CD4-positive, alpha-beta T cell treated with Interferon gamma for 1 hour (primary cell): Measurements from ENCODE around the gene ASGR1.

Experiments
- DNase-seq: peaks from one replicate; pipeline ENCODE4 v3.0.0-alpha.2; 2020

The ASGR1 gene

GRCh38 chr17:7215652-7216180 is 36.5 kb upstream of the ASGR1 start:
- no peak for DNase-seq

- DNase-seq = no peak
Measured at GRCh38 chr17:7215136-7215638, 36.0 kb upstream of the ASGR1 start.

- peak; percentile 99 for DNase-seq
Measured at GRCh38 chr17:7214300-7215135, 35.3 kb upstream of the ASGR1 start.

- DNase-seq = peak; percentile 89
Measured at GRCh38 chr17:7213895-7214299, 34.7 kb upstream of the ASGR1 start.

GRCh38 chr17:7211491-7212273 is 32.5 kb upstream of the ASGR1 start:
- no peak for DNase-seq

- DNase-seq = no peak
Measured at GRCh38 chr17:7208754-7209460, 29.7 kb upstream of the ASGR1 start.

- DNase-seq = no peak
Measured at GRCh38 chr17:7208027-7208571, 28.9 kb upstream of the ASGR1 start.

GRCh38 chr17:7207120-7208001 is 28.2 kb upstream of the ASGR1 start:
- no peak for DNase-seq

GRCh38 chr17:7205561-7205960 is 26.4 kb upstream of the ASGR1 start:
- no peak for DNase-seq

- DNase-seq = peak; percentile 99
Measured at GRCh38 chr17:7204828-7205461, 25.8 kb upstream of the ASGR1 start.

GRCh38 chr17:7204336-7204735 is 25.2 kb upstream of the ASGR1 start:
- DNase-seq = no peak

GRCh38 chr17:7203391-7203790 is 24.2 kb upstream of the ASGR1 start:
- DNase-seq = no peak

GRCh38 chr17:7196651-7197401 is 17.7 kb upstream of the ASGR1 start:
- no peak for DNase-seq

GRCh38 chr17:7195971-7196370 is 16.8 kb upstream of the ASGR1 start:
- DNase-seq = no peak

- DNase-seq = no peak
Measured at GRCh38 chr17:7192271-7192937, 13.2 kb upstream of the ASGR1 start.

- no peak for DNase-seq
Measured at GRCh38 chr17:7191571-7192270, 12.6 kb upstream of the ASGR1 start.

GRCh38 chr17:7191069-7191468 is 11.9 kb upstream of the ASGR1 start:
- no peak for DNase-seq

- DNase-seq = no peak
Measured at GRCh38 chr17:7190276-7190917, 11.2 kb upstream of the ASGR1 start.

GRCh38 chr17:7186241-7186640 is 7.1 kb upstream of the ASGR1 start:
- DNase-seq = no peak
